ENCODE data around the gene ANKMY1.
A peak's percentile ranks its signal among the peaks of the same experiment; 100 is the strongest.
"Not testable (repeated sequence)": the region's sequence is repeated elsewhere in the genome, so short reads cannot be mapped to it uniquely, and the experiment has no call there.

Gene ANKMY1

DNA sequence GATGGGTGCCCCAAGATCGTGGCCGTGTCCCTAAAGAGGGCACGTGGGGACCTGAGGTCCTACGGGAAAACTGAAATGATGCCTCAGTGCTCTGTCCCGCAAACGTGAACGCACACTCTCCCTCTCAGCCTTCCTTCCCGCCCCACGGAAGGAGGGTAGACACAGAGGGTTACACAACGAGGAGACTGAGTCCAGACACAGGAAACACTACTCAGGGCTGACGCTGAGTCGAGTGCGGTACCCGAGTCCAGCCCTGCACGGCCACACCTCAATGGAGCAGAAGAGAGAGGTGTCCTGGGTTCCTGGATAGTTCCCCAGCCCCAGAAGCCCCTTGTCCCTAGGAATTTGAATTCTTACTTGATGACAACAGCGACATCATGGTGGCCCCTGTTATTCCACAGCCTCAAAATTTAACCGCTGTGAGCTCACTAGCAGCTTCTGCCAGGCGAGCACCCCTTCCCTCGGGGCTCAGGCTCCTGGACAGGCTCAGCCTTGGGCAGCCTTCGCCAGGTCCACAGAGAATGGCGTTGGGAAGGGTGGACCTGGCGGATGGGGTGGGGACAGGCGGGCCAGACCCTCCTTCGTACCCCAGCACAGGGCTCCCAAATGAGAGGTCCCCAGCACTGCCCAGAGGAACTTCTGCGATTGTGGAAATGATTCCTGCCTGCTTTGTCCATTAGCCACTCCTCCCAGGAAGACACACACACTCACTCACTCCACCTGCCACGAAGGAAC is 9.5 kb upstream of the ANKMY1 start:
- TF ChIP-seq, protein P1, sequence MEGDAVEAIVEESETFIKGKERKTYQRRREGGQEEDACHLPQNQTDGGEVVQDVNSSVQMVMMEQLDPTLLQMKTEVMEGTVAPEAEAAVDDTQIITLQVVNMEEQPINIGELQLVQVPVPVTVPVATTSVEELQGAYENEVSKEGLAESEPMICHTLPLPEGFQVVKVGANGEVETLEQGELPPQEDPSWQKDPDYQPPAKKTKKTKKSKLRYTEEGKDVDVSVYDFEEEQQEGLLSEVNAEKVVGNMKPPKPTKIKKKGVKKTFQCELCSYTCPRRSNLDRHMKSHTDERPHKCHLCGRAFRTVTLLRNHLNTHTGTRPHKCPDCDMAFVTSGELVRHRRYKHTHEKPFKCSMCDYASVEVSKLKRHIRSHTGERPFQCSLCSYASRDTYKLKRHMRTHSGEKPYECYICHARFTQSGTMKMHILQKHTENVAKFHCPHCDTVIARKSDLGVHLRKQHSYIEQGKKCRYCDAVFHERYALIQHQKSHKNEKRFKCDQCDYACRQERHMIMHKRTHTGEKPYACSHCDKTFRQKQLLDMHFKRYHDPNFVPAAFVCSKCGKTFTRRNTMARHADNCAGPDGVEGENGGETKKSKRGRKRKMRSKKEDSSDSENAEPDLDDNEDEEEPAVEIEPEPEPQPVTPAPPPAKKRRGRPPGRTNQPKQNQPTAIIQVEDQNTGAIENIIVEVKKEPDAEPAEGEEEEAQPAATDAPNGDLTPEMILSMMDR (IDR thresholded peaks at IDR 0.05; ENCODE audit: low read depth, low read length, missing control alignments), result no peak
- DNase-seq (ENCODE audit: low read depth), result no peak
- H3K4me3 ChIP-seq (ENCODE audit: low read depth, low read length), result peak overlapping the region; percentile 62

DNA sequence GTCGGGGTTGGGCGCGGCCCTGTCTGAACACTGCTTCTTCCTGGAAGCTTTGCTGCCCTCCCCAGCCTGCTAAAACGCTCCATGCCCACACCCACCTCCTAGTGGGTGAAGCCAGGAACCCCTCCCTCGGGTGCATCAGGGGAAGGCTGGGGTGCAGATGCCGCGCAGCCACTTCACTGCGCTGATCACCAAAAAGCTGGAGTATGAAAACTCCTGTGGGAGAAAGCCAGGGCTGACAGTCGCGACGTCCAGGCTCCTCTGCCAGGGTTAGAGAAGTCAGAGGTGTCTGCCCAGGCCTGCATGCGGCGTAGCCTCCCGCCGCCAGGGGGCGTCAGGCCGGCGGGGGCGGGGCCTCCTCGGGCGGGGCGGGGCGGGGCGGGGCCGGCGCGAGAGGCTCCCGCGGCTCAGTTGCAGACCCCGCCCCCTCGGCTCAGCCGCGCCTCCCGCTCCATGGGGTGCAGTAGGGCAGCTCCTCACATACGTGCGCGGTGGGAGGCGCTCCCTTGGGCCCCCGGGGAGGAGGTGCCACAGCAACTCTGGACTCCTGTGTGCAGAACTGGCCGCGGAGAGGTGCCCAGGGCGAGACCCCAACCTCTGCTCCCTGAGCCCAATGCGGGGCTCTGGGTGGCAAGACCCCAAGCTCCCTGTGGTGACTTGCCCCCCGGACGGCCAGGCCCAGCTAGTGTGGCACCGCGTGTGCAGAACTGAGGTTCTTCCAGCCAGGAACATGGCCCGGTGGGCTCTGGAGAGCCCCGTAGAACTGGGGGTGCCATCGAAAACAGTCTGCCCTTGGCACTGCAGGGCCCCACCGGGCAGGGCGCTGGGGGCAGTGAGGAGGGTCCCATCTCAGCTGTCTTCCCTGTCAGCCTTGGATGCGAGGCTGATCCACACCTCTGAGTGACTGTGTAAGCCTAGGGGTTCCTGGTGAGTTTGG is 8.7 kb upstream of the ANKMY1 start:
- TF ChIP-seq, protein P1 (IDR thresholded peaks at IDR 0.05; ENCODE audit: low read depth, low read length, missing control alignments), result peak; percentile 75
- peak; percentile 78 for DNase-seq (ENCODE audit: low read depth)
- H3K4me3 ChIP-seq (ENCODE audit: low read depth, low read length), result peak overlapping the region; percentile 66

- TF ChIP-seq, protein P1 (IDR thresholded peaks at IDR 0.05; ENCODE audit: low read depth, low read length, missing control alignments), result no peak
- peak; percentile 81 for DNase-seq (ENCODE audit: low read depth)
- peak overlapping the region; percentile 66 for H3K4me3 ChIP-seq (ENCODE audit: low read depth, low read length)
Observed at GRCh38 chr2:240565333-240566202, 7.8 kb upstream of the ANKMY1 start.

GRCh38 chr2:240564561-240565332 is 7.0 kb upstream of the ANKMY1 start:
- peak overlapping the region; percentile 66 for H3K4me3 ChIP-seq (ENCODE audit: low read depth, low read length)
- TF ChIP-seq, protein P1 (IDR thresholded peaks at IDR 0.05; ENCODE audit: low read depth, low read length, missing control alignments), result peak; percentile 45

GRCh38 chr2:240563951-240564560 is 6.3 kb upstream of the ANKMY1 start:
- TF ChIP-seq, protein P1 (IDR thresholded peaks at IDR 0.05; ENCODE audit: low read depth, low read length, missing control alignments), result no peak
- no peak overlapping the region for H3K4me3 ChIP-seq (ENCODE audit: low read depth, low read length)
- no peak for DNase-seq (ENCODE audit: low read depth)

More at GRCh38 chr2:240564561-240565332, 7.0 kb upstream of the ANKMY1 start:
- no peak for DNase-seq (ENCODE audit: low read depth)

GRCh38 chr2:240563231-240563630 is 5.4 kb upstream of the ANKMY1 start:
- not testable (repeated sequence) for DNase-seq (ENCODE audit: low read depth)

More at GRCh38 chr2:240563231-240563630, 5.4 kb upstream of the ANKMY1 start:
- H3K4me3 ChIP-seq (ENCODE audit: low read depth, low read length), result not testable (repeated sequence)

Measured in GM12864 (cell line).